Natural killer cell (primary cell): ENCODE results near the gene WDR33. TPM values are rescaled to one million over a fixed set of nuclear protein-coding genes. Genes with fewer than 3 reads are reported as not detected.

ENCODE experiments used
- ATAC-seq, 3 donors: fragments of 150-1000 bp in 2 of 3; fragments of 200-7000 bp in 1 of 3; cut with Tn5 transposase; 1 replicate in 1 of 3; 2 replicates in 2 of 3; pipeline ENCODE4 v1.10.0; 2021; ENCODE audit warnings: mild to moderate bottlenecking in 2 of 3, moderate library complexity in 2 of 3
- DNase-seq, 2 donors: peaks; one replicate each; pipeline versions ENCODE4 v3.0.0 to v3.0.0-alpha.2; 2013 to 2021; ENCODE audit warnings: mixed read lengths in 1 of 2
- H3K27ac ChIP-seq: one replicate; pipeline ENCODE4 v1.5.1; 2013; ENCODE audit warnings: mild to moderate bottlenecking, low read length
- H3K27me3 ChIP-seq: one replicate; pipeline ENCODE4 v1.6.1; 2013; ENCODE audit warnings: low read length; ENCODE audit not compliant: control insufficient read depth, insufficient read depth
- H3K36me3 ChIP-seq: one replicate; pipeline ENCODE4 v1.6.1; 2013; ENCODE audit warnings: low read length; ENCODE audit not compliant: control insufficient read depth, insufficient read depth
- H3K4me1 ChIP-seq: one replicate; pipeline ENCODE4 v1.6.1; 2013; ENCODE audit warnings: low read length; ENCODE audit not compliant: control insufficient read depth, insufficient read depth
- H3K4me3 ChIP-seq: one replicate; pipeline ENCODE4 v1.5.1; 2013; ENCODE audit warnings: low read length
- H3K9me3 ChIP-seq: one replicate; pipeline ENCODE4 v1.6.1; 2013; ENCODE audit warnings: low read length; ENCODE audit not compliant: control insufficient read depth, insufficient read depth
- H3K27ac Mint-ChIP-seq, 2 donors: one replicate each; pipeline ENCODE4 v1.8.0; 2022; ENCODE audit warnings: mild to moderate bottlenecking in 2 of 2, mixed read lengths in 2 of 2, moderate library complexity in 1 of 2
- H3K27me3 Mint-ChIP-seq, 2 donors: one replicate each; pipeline ENCODE4 v1.8.0; 2022; ENCODE audit warnings: low read depth in 2 of 2, mixed read lengths in 2 of 2
- H3K36me3 Mint-ChIP-seq: one replicate; pipeline ENCODE4 v1.8.0; 2022; ENCODE audit warnings: mixed read lengths
- H3K4me1 Mint-ChIP-seq, 2 donors: one replicate each; pipeline ENCODE4 v1.8.0; 2022; ENCODE audit warnings: mixed read lengths in 2 of 2
- H3K4me3 Mint-ChIP-seq: one replicate; pipeline ENCODE4 v1.8.0; 2022; ENCODE audit warnings: mild to moderate bottlenecking, moderate library complexity, mixed read lengths
- H3K9me3 Mint-ChIP-seq, 2 donors: one replicate each; pipeline ENCODE4 v1.8.0; 2022; ENCODE audit warnings: mixed read lengths in 2 of 2
- CTCF ChIP-seq: fragments of 200-600 bp; IDR thresholded peaks from one replicate; pipeline ENCODE4 v1.8.0; 2022; ENCODE audit warnings: antibody characterized with exemption
- WGBS: methylation state at CpG from one replicate; pipeline ENCODE4 v1.1.7; 2013; ENCODE audit warnings: missing lambda C conversion rate; ENCODE audit not compliant: insufficient coverage; 5-methylcytosine and 5-hydroxymethylcytosine counted together
- intact Hi-C: fragments of 100-400 bp; cut with micrococcal nuclease; formaldehyde crosslinking; loops from one replicate; pipeline ENCODE4 v1.14.2; 2022
- total RNA-seq, 4 donors: library from RNA; stranded (reverse); fragments of 120-200 nt in 1 of 4; gene quantifications; one replicate each; pipeline versions ENCODE4 v1.2.3 to v1.2.4, GENCODE V29; 2013 to 2022

The WDR33 gene
- total RNA-seq, 3 donors from 2014 or later (not counting 1 experiment from before 2014, with no cell fraction given): 55.2 to 78.4 (median 55.3) TPM

GRCh38 chr2:127735537-127736399 is 75.2 kb downstream of the WDR33 start:
- H3K36me3 Mint-ChIP-seq: no peaks in the 10 kb centered on the region
- Histone ChIP-seq H3K36me3 (peaks cover 2% of the 10 kb centered on the region), H3K4me1 (no peaks in the 10 kb centered on the region), H3K27me3 (no peaks in the 10 kb centered on the region), H3K4me3 (no peak overlapping the region), H3K9me3 (no peaks in the 10 kb centered on the region), H3K27ac (no peak overlapping the region)
- DNase-seq: no peak
- no peak for TF ChIP-seq CTCF
- peaks cover under 1 to 3% of the 10 kb centered on the region in 2 donors for H3K4me1 Mint-ChIP-seq
- no peak overlapping the region for H3K4me3 Mint-ChIP-seq
- 94% methylated on average over 2 of the region's 3 CpGs for WGBS
- H3K27ac Mint-ChIP-seq: peak overlapping the region in 1 of 2 donors; percentile 17
- no peak for ATAC-seq
- intact Hi-C loops: no loop called here
- no peaks in the 10 kb centered on the region for H3K9me3 Mint-ChIP-seq
- no peaks in the 10 kb centered on the region for H3K27me3 Mint-ChIP-seq

- no peaks in the 10 kb centered on the region for H3K27me3 Mint-ChIP-seq
- no peak for ATAC-seq
These were observed 75.9 kb downstream of the WDR33 start for GRCh38 chr2:127735044-127735443.

DNA sequence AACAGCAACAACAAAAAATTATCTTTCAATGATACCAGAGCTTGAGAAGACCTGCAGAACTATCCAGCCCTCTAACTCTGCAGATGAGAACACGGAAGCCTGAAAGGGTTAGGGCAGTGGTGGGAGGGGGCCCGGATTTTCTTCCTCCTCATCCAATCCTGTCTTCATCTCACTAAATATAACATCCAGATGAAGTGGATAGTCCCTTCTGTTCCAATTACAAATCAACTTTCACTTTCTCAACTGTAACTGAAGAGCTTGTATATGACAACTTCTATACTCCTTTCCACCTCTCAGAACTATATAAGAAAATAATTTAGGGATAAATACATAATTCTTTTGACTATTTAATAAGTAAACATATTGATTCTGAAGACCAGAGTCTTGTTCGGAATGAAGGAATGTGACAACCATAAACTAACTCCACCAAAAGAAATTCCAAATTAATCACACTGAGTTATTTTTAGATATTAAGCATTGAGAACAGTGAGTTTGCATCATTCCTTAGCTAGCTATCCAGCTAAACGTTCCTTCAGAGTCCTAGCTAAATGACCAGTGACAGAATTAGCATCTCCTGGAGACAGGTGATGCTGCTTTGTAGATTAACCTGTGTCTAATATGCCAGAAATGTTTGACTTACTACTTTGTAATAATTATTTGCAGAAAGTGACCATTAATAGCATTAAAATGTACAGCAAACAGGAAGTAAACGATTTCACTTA is 77.0 kb downstream of the WDR33 start:
- 90% methylated on average over 4 of the region's 5 CpGs for WGBS
- no peaks in the 10 kb centered on the region for H3K27me3 ChIP-seq
- intact Hi-C loops: no loop called here
- H3K27ac ChIP-seq: no peak overlapping the region
- H3K9me3 Mint-ChIP-seq: no peaks in the 10 kb centered on the region
- H3K36me3 ChIP-seq: peaks cover 2% of the 10 kb centered on the region
- H3K4me1 ChIP-seq: no peaks in the 10 kb centered on the region
- H3K36me3 Mint-ChIP-seq: no peaks in the 10 kb centered on the region
- no peaks in the 10 kb centered on the region for H3K9me3 ChIP-seq
- H3K4me1 Mint-ChIP-seq: peaks cover 0 to 3% of the 10 kb centered on the region in 2 donors
- no peak overlapping the region for H3K4me3 Mint-ChIP-seq
- no peaks in the 10 kb centered on the region for H3K27me3 Mint-ChIP-seq
- H3K27ac Mint-ChIP-seq: no peak overlapping the region
- DNase-seq: no peak
- no peak for ATAC-seq
- H3K4me3 ChIP-seq: no peak overlapping the region
- no peak for TF ChIP-seq CTCF

More at GRCh38 chr2:127735044-127735443, 75.9 kb downstream of the WDR33 start:
- WGBS: 92% methylated on average over 1 of the region's 2 CpGs
- Mint-ChIP-seq H3K9me3 (no peaks in the 10 kb centered on the region), H3K4me3 (no peak overlapping the region), H3K4me1 (peaks cover 0 to 3% of the 10 kb centered on the region in 2 donors), H3K36me3 (no peaks in the 10 kb centered on the region), H3K27ac (no peak overlapping the region)
- TF ChIP-seq CTCF: no peak
- Histone ChIP-seq H3K4me3 (no peak overlapping the region), H3K27ac (no peak overlapping the region), H3K36me3 (peaks cover 2% of the 10 kb centered on the region), H3K27me3 (no peaks in the 10 kb centered on the region), H3K4me1 (no peaks in the 10 kb centered on the region), H3K9me3 (no peaks in the 10 kb centered on the region)
- no peak for DNase-seq
- intact Hi-C loops: no loop called here
